Fibroblast of lung (primary cell): ENCODE results near the gene DAB1.

Experiments used
- EZH2 ChIP-seq: IDR thresholded peaks from 2 replicates; pipeline ENCODE4 v1.5.1; 2012; ENCODE audit warnings: low read length, control low read depth, mild to moderate bottlenecking; ENCODE audit errors: missing control alignments
- TF ChIP-seq, protein P1 (sequence below), 2 donors: IDR thresholded peaks in 1 of 2; conservative IDR thresholded peaks in 1 of 2; 1 replicate in 1 of 2; 2 replicates in 1 of 2; pipeline ENCODE4 v1.5.1; 2011 to 2012; ENCODE audit warnings: low read length in 2 of 2, control low read depth in 1 of 2, inconsistent platforms in 1 of 2, low read depth in 1 of 2, mild to moderate bottlenecking in 1 of 2

DNA sequence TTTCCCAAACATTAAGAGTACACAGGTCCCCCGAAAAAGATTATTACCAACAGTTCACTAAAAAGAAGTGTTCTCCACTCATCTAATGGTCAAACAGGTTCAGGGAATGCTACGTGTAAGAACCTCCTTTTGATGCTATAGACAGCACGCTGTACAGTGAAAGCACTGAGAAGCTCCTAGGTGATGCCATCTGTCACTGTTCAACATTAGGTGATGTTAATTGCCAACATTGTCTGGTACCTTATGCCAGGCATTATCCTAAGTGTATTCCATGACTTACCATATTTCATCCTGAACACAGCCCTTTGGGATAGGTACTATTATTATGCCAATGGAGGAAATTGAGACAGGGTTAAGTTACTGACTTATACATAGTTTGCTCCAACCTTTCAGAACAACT, 82.1 kb downstream of the DAB1 start:
- TF ChIP-seq, protein P1, sequence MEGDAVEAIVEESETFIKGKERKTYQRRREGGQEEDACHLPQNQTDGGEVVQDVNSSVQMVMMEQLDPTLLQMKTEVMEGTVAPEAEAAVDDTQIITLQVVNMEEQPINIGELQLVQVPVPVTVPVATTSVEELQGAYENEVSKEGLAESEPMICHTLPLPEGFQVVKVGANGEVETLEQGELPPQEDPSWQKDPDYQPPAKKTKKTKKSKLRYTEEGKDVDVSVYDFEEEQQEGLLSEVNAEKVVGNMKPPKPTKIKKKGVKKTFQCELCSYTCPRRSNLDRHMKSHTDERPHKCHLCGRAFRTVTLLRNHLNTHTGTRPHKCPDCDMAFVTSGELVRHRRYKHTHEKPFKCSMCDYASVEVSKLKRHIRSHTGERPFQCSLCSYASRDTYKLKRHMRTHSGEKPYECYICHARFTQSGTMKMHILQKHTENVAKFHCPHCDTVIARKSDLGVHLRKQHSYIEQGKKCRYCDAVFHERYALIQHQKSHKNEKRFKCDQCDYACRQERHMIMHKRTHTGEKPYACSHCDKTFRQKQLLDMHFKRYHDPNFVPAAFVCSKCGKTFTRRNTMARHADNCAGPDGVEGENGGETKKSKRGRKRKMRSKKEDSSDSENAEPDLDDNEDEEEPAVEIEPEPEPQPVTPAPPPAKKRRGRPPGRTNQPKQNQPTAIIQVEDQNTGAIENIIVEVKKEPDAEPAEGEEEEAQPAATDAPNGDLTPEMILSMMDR (conservative IDR thresholded peaks at IDR 0.05 in 1 of 2, IDR thresholded peaks at IDR 0.05 in 1 of 2; ENCODE audit: low read depth in 1 of 2, low read length in 2 of 2) = no peak
- TF ChIP-seq EZH2 = no peak
